HFF-Myc (cell line): ENCODE results near the gene ERBB2.

Experiments
- DNase-seq: peaks from one replicate; pipeline ENCODE4 v3.0.0-alpha.2; 2011; ENCODE audit warnings: low read depth; ENCODE audit errors: extremely low read depth
- H3K4me3 ChIP-seq: replicated peaks from 2 replicates; pipeline ENCODE4 v1.5.1; 2011; ENCODE audit warnings: low read depth, mild to moderate bottlenecking, control low read depth, low read length
- TF ChIP-seq, protein P1 (sequence below): IDR thresholded peaks from 2 replicates; pipeline ENCODE4 v1.5.1; 2012; ENCODE audit warnings: mild to moderate bottlenecking, low read depth, low read length, control low read depth; ENCODE audit errors: missing control alignments

ERBB2 gene

DNA sequence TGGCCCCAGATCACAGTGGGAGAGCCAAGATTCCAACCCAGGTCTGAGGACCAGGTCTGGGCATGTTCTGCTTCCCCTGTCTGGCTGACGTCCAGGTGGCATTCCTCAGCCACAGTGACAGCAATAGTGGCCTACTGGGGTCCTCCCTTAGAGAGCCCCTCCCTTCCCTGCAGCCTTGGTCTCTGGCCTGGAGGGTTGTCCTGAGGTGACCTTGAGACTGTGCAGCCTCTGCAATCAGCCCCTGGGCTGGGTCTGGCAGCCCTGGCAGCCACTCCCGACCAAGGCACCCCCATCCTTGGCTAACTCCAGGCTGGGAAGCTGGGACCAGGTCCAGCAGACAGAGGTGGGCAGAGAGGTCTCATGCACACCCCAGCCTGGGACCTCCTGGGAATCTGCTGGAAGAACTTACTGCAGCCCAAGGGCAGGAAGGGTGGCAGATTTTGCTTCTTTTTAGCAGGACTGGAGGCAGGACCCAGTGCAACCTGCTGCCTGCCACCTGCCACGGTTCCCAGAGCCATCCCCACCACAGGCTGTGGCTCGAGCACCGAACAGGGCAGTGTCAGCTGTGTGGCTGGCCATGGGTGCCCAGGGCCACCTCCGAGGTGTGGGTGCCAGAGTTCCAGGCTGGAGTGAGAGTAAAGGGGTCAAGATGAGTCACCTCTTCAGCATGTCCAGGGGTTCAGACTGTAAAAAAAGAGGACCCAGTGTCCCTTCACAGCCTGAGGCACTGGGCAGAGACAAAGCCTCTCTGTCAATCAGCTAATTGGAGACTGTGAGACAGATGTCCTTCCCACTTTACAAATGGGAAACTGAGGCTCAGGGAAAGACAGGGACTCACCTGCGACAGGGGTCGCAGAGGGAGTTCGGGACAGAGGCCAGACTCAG is 50.5 kb downstream of the ERBB2 start:
- TF ChIP-seq, protein P1, sequence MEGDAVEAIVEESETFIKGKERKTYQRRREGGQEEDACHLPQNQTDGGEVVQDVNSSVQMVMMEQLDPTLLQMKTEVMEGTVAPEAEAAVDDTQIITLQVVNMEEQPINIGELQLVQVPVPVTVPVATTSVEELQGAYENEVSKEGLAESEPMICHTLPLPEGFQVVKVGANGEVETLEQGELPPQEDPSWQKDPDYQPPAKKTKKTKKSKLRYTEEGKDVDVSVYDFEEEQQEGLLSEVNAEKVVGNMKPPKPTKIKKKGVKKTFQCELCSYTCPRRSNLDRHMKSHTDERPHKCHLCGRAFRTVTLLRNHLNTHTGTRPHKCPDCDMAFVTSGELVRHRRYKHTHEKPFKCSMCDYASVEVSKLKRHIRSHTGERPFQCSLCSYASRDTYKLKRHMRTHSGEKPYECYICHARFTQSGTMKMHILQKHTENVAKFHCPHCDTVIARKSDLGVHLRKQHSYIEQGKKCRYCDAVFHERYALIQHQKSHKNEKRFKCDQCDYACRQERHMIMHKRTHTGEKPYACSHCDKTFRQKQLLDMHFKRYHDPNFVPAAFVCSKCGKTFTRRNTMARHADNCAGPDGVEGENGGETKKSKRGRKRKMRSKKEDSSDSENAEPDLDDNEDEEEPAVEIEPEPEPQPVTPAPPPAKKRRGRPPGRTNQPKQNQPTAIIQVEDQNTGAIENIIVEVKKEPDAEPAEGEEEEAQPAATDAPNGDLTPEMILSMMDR: no peak
- no peak overlapping the region for H3K4me3 ChIP-seq
- DNase-seq: no peak

DNA sequence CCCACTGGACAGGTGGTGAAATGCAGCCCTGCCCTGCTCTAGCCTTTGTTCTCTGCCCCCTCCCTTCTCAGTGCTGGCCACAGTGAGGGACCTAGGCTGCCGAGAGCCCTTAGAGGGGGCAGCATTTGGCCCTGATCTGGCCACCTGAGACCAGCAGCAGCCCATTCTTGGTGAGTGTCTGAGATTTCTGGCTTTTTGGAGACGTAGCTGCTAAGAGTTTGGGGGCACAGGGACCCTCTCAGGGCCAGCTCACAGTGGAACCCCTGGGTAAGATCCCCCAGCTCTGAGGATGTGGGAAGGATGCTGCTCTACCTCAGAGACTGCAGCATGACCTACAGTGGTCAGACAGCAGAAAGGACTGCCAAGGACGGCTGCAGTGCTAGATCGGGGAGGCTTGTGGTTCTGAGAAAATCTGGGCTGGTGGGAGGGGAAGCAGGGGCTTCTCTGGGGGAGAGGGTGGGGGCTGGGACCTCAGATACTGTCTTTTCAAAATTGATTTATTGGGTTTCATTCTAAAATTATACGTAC is 51.2 kb downstream of the ERBB2 start:
- no peak for DNase-seq
- no peak overlapping the region for H3K4me3 ChIP-seq
- TF ChIP-seq, protein P1: no peak

DNA sequence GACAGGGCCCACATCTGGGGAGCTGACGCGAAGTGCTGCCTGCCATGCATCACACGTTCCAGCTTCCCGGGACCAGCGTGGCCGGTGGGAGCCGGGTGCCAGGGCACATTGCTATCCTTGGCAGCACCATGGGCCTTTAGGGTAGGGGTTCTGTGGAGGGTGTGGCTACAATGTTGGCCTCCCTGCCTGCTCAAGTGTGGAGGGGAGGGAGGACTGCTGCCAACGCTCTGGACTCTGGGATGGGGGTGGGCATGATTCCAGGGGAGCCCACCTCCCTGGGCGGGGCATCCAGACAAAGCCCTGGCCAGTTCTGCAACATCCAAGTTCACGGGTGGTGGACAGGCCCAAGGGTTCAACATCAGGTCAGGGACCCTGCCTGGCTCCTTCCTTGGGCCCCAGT is 51.8 kb downstream of the ERBB2 start:
- no peak for DNase-seq
- TF ChIP-seq, protein P1: no peak
- no peak overlapping the region for H3K4me3 ChIP-seq

DNA sequence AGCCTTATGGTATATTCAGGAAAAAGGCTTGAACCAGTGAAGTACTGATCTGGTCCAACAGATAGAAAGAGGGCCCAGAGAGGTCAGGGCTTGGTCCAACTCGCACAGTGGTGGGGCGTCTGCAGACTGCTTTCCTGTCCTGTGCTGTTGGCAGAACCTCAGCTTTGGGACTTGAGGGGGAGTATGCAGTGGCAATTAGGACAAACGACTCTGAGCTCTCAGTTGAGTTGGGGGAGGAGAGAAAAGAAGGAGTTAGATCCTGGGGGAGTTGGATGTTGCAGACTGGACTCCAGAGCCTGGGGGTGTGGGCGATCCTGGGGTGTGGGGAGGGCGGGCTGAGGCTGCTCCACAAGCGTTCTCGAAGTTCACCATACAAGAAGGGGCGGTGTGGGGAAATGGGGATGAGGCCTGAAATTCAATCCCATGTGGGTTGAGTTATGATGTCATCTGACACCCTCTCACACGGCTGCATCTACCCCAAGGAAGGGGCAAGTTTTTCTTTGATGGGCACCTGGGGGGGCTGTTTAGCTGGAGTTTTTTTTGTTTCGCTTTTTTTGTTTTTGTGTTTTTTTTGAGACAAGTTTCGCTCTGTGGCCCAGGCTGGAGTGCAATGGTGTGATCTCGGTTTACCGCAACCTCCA is 52.5 kb downstream of the ERBB2 start:
- no peak overlapping the region for H3K4me3 ChIP-seq
- no peak for DNase-seq
- TF ChIP-seq, protein P1: no peak

DNA sequence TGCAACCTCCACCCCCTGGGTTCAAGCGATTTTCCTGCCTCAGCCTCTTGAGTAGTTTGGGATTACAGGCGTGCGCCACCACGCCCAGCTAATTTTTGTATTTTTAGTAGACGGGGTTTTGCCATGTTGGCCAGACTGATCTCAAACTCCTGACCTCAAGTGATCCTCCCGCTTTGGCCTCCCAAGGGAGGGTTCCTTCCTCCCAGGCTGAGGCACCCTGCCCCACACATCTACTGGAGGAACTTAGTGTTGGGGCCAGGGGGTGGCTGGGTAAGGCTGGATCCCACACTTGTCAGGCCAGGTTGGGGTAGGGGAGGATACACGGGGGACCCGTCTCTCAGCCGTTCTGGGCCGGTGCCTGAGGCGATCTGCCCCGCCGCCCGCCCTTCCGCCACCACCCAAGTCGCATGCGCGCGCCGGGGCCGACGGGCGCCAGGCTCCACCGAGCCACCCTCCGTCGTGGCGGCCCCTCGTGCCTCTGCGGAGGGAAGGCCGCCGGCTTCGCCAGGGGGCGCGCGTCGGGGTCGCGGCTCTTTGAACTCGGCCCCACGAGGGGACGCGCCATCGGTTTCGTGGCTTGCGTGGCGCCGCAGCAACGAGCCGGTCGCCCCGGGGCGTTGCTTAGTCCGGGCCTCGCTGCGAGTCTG is 53.8 kb downstream of the ERBB2 start:
- TF ChIP-seq, protein P1: no peak
- H3K4me3 ChIP-seq: peak overlapping the region; percentile 40
- no peak for DNase-seq

DNA sequence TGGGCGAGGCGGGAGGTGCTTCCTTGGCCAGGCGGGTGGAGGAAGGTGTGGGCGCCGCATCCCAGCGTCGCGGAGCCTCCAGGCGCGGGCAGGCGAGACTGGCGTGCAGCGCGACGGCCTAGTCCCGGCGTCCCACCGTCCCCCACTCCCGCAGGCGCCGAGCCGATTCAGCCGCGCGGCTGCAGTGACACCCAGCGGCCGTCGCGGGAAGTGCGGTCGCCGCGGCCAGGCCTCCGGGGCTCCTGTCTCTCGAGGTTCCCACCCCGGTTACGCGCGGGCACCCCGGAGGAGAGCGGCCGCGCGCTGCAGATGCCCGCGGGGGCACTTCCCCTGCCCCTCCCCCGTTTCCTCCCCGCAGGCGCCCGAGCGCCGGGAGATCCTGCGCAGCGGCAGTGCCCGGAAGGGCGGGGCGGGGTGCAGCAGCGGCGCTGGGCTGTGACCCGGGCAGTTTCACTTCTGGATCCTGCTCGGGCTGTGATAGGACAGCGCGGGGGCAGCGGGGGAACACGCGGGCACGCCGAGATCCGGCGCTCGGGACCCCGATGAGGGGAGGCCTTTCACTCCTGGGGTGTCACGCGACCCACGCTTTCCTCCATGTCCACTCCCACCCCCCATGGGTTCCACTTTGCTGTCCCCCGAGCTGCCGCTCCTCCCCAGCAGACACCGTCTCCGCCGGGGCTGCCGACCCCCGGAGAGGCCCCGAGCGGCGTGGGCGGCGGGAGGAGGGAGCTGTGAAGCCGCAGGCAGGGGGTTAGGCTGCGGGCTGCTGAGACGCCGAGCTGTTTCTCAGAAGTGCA is 54.5 kb downstream of the ERBB2 start:
- TF ChIP-seq, protein P1: peak; percentile 71
- peak; percentile 44 for DNase-seq
- H3K4me3 ChIP-seq: peak overlapping the region; percentile 40
